ENCODE results near the gene EED.
A peak's percentile ranks its signal among the peaks of the same experiment; 100 is the strongest.
"Not testable (repeated sequence)": the region's sequence is repeated elsewhere in the genome, so short reads cannot be mapped to it uniquely, and the experiment has no call there.

The EED gene

DNA sequence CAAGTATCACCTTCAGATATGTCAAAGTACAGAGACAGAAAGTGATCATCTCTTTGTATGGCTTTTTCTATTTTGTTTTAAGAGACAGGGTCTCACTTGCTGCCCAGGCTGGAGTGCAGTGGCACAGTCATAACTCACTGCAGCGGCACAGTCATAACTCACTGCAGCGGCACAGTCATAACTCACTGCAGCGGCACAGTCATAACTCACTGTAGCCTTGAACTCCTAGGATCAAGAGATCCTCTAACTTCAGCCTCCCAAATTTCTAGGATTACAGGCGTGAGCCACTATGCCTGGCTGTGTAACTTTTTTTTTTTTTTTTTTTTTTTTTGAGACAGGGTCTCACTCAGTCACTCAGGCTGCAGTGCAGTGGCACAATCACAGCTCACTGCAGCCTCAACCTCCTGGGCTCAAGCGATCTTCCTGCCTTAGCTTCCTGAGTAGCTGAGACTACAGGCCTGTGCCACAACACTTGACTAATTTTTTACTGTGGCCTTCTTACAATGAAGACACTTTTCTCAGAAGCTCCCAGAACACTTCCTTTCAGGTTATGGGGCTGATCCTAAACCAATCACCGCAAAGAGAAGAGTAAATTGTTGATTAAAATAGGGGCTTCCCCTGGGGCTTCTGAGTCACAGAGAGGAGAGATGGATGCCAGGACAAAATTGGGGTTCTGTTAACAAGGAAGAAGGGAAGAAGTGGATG, 48.5 kb downstream of the EED start:
- no peak for DNase-seq

DNA sequence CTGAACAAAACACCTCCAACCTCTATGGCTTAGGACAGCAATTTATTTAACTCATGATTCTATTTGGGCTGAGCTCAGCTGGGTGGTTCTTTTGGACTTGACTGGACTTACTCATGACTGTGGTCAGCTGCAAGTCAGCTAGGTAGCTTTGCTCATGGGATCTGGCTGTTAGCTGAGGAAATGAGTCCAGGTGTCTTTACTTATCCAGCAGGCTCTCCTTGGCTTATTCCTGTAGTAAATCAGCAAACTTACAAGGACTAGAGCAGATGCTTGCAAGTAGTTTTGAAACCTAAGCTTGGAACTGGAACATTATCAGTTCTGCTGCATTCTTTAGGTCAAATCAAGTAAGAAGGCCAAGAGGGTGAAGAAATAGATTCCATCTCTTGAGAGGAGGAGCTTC, 49.5 kb downstream of the EED start:
- DNase-seq: no peak

DNA sequence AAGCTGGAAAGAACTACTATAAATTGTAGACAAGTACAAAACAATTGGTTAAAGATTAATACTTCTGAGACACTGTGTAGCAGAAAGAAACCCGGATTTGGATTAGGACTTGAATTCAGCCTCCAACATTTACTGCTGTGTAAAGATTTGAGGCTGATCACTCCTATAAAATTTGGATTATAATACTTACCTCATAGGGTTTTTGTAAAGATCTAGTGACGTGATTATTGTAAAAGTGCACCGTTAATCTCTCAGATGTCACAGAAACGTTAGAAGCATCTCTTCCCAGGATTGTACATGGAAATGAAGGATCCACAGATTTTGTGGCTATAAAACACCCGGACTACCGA, 57.2 kb downstream of the EED start:
- no peak for DNase-seq

DNA sequence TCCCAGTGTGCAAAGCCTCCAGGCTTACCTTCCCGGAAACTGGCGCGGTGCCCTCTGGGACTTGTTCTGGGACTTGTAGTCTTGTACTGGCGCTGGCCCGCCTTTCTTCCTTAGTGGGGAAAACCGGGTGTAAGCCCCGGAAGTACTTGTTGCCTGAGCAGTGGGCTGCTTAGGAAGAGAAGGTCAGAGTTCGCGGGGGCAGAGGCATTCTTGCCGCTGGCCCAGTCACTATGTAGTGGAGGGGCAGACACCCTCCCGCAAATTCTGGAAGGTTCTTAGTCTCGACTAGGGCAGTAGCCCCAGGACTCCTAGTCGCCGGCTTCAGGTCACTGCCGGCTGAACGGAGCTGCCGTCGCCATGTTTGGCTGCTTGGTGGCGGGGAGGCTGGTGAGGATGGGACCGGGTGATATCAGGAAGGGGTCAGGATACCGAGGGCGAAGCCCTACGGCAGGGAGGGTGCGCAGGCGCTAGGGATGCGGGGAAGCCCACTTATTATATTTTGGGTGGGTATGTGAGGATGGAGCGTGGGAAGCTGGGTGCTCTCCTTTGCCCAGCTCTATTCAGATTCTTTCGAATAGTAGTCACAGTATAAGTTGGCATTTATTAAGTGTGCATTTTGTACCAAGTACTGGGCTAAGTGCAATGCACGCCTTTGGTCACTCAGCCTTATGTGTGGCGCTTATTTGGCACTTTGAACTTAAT, 57.7 kb downstream of the EED start, which contains the start of gene HIKESHI:
Gene HIKESHI (plus strand): TSS at position 149 of the 702 bp plus-strand sequence. CDS start 209 bp downstream, at position 358.
- peak; percentile 98 for DNase-seq

DNA sequence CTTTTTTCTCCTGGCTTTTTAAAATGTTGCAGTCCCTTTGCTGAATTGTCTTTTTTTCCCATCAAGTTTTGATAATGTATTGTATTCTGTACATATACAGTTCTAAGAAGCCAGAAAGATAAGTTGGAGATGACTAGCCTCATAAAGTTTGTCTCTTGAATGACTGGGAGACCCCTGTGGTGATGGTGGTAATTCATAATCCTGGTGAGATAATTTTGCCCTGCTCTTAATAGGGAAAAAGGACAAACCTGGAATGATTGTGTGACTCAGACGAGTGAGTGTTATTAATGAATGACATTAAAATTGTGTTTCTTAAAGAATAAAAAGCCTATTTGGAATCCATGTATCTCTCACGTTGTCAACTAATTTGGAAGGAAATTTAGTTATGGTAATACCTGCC, 58.7 kb downstream of the EED start:
- DNase-seq: no peak

DNA sequence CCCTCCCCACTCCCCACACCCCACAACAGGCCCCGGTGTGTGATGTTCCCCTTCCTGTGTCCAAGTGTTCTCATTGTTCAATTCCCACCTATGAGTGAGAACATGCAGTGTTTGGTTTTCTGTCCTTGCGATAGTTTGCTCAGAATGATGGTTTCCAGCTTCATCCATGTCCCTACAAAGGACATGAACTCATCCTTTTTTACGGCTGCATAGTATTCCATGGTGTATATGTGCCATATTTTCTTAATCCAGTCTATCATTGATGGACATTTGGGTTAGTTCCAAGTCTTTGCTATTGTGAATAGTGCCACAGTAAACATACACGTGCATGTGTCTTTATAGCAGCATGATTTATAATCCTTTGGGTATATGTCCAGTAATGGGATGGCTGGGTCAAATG, 64.2 kb downstream of the EED start:
- DNase-seq: not testable (repeated sequence)

DNA sequence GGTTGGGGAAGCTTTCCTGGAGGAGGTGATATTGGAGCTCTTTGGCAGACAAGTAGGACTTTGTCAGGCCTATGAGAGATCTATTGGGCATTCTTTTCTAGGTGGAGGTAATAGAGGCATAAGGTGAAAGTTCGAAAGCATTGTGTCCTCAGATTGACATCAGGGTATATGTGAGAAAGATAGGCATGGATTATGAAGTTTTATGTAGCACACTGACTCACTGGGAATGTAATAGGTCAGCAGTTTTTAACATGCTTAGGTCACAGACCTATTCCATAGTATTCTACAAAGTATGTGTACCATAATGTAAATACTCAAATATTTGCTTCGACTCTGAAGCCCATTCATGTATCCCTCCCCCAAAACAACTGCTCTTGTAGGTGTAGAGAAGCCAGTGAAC, 69.2 kb downstream of the EED start:
- no peak for DNase-seq

DNA sequence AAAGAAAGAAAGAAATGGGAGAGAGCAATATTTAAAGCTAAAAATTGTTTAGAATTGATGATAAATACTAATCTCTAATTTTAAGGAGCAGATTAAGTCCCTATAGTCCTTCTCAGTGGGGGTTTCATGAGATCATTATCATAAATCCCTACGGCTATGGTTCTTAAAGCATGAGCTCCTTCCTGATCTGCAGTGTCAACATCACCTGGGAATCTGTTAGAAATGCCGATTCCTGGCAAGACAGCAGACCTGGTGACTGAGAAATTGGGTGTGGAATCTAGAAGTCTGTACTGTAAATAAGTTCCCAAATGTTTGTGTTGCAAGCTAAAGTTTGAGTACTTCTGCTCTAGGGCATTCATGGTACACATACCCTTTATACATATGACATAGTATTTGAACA, 70.1 kb downstream of the EED start:
- DNase-seq: no peak
